Activated naive CD8-positive, alpha-beta T cell (primary cell): ENCODE measurements around the gene ZSWIM8.
"Not testable (repeated sequence)": the region's sequence is repeated elsewhere in the genome, so short reads cannot be mapped to it uniquely, and the experiment has no call there.

ENCODE experiments used
- H3K27ac Mint-ChIP-seq: one replicate; pipeline ENCODE4 v1.8.0; 2021; ENCODE audit warnings: mixed read lengths
- H3K27me3 Mint-ChIP-seq: one replicate; pipeline ENCODE4 v1.8.0; 2021; ENCODE audit warnings: mixed read lengths
- H3K36me3 Mint-ChIP-seq: one replicate; pipeline ENCODE4 v1.8.0; 2021; ENCODE audit warnings: mixed read lengths
- H3K4me1 Mint-ChIP-seq: one replicate; pipeline ENCODE4 v1.8.0; 2021; ENCODE audit warnings: low read depth, mixed read lengths
- H3K4me3 Mint-ChIP-seq: one replicate; pipeline ENCODE4 v1.8.0; 2021; ENCODE audit warnings: mild to moderate bottlenecking, mixed read lengths
- H3K9me3 Mint-ChIP-seq: one replicate; pipeline ENCODE4 v1.8.0; 2021; ENCODE audit warnings: low read depth, mixed read lengths

The ZSWIM8 gene, protein sequence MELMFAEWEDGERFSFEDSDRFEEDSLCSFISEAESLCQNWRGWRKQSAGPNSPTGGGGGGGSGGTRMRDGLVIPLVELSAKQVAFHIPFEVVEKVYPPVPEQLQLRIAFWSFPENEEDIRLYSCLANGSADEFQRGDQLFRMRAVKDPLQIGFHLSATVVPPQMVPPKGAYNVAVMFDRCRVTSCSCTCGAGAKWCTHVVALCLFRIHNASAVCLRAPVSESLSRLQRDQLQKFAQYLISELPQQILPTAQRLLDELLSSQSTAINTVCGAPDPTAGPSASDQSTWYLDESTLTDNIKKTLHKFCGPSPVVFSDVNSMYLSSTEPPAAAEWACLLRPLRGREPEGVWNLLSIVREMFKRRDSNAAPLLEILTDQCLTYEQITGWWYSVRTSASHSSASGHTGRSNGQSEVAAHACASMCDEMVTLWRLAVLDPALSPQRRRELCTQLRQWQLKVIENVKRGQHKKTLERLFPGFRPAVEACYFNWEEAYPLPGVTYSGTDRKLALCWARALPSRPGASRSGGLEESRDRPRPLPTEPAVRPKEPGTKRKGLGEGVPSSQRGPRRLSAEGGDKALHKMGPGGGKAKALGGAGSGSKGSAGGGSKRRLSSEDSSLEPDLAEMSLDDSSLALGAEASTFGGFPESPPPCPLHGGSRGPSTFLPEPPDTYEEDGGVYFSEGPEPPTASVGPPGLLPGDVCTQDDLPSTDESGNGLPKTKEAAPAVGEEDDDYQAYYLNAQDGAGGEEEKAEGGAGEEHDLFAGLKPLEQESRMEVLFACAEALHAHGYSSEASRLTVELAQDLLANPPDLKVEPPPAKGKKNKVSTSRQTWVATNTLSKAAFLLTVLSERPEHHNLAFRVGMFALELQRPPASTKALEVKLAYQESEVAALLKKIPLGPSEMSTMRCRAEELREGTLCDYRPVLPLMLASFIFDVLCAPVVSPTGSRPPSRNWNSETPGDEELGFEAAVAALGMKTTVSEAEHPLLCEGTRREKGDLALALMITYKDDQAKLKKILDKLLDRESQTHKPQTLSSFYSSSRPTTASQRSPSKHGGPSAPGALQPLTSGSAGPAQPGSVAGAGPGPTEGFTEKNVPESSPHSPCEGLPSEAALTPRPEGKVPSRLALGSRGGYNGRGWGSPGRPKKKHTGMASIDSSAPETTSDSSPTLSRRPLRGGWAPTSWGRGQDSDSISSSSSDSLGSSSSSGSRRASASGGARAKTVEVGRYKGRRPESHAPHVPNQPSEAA (N-terminal part only)

DNA sequence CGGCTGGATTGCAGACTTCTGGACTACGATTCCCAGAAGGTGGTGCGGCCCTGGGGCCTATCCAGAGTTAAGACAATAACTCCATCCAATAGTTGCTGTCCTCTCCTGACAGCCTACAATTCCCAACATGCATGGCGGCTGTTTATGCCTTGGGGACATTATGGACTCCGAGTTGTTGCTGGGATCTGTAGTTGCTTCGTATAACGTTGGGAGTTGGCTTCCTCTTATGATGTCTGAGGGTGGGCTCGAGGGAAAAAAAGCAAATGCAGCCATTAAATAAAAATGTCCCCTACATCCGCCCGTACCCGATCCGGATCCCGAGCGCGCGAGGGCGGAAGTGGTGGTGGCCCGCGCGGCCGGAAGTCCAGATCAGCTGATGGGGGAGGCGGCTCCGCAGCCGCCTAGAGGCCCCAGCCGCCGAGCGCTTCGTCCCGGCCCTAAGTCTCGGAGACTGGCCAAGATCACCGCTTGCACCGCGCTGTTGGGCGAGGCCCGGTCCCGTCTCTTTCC is at the start of gene ZSWIM8:
TSS of gene ZSWIM8 (plus strand) at position 396 of the 510 bp plus-strand sequence. CDS start 273 bp downstream, outside the sequence.
- peak within 1 kb of the TSS; percentile 95 for H3K27ac Mint-ChIP-seq
- H3K9me3 Mint-ChIP-seq, result no peaks in the 10 kb centered on the region
- H3K36me3 Mint-ChIP-seq, result peaks cover 2% of the 10 kb centered on the region
- H3K4me1 Mint-ChIP-seq, result peaks cover 51% of the 10 kb centered on the region
- peak within 1 kb of the TSS; percentile 93 for H3K4me3 Mint-ChIP-seq
- H3K27me3 Mint-ChIP-seq, result no peaks in the 10 kb centered on the region

DNA sequence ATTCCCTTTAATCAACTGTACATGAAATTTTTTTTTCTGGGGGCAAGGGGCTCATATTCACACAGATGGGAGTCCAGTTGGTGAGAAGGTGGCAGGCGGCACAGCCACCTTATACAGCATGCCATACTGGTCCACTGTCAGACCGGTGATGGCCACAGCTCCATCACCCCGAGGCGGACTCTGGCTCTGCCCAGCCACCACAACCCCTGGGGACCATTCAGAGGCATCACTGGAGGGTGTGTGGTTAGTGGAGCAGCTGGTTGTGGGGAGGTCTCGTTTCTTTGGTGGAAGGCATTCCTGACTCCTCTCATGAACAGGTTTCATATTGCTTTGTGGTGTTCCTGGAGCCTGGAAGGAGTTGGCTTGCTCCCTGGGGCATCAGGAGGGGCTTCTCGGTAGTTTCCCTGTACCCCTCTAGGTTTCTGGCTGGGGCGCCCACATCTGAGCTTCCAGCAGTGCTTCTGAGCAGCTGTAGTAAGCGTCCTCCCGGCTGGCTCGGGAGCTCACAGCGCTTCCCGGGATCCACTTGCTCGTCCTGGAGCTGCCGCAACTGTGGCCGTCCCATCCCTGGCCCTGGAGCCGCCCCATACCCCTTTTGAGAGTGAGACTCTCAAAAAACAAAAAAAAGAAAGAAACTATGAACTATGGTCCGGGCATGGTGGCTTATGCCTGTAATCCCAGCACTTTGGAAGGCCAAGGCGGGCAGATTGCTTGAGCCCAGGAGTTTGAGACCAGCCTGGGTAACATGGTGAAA is 44.7 kb upstream of the ZSWIM8 start:
- H3K27ac Mint-ChIP-seq, H3K9me3 Mint-ChIP-seq: not testable (repeated sequence)

DNA sequence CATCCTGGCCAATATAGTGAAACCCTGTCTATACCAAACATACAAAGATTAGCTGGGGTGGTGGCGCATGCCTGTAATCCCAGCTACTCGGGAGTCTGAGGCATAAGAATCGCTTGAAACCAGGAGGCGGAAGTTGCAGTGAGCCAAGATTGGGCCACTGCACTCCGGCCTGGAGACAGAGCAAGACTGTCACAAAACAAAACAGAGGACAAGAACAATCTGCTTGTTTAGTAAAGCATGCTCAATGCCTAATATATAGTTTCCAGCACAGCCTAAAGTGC is 43.0 kb upstream of the ZSWIM8 start:
- Mint-ChIP-seq H3K4me1 (peaks cover 30% of the 10 kb centered on the region), H3K27ac (no peak overlapping the region), H3K27me3 (no peaks in the 10 kb centered on the region), H3K36me3 (peaks cover 9% of the 10 kb centered on the region), H3K4me3 (peak overlapping the region; percentile 96), H3K9me3 (no peaks in the 10 kb centered on the region)

More for the DNA sequence above, 44.7 kb upstream of the ZSWIM8 start:
- H3K4me3 Mint-ChIP-seq, H3K27me3 Mint-ChIP-seq, H3K36me3 Mint-ChIP-seq: not testable (repeated sequence)
- peaks cover 21% of the 10 kb centered on the region for H3K4me1 Mint-ChIP-seq

DNA sequence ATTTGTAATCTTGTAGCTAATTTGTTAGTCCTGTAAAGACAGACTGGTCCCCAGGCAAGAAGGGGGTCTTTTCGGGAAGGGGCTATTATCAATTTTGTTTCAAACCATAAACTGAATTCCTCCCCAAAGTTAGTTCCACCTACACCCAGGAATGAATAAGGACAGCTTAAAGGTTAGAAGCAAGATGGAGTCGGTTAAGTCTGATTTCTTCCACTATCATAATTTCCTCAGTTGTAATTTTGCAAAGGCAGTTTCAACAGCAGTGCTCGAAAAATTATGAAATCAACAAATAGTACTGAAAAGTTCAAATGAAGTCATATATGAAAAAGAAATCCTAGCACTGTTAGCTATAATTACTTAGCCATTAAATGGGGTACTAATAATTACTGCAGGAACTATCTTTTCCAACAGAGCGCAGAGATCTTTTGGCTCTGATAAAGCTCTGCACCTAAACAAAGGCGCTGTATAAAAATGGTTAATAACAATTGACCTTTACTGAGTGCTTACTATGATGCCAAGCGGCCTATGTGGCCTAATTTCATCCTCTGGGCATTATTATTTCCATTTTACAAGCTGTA is 42.0 kb upstream of the ZSWIM8 start:
- Mint-ChIP-seq H3K9me3 (no peaks in the 10 kb centered on the region), H3K4me1 (peaks cover 31% of the 10 kb centered on the region), H3K27ac (peak overlapping the region; percentile 100), H3K36me3 (peaks cover 9% of the 10 kb centered on the region), H3K27me3 (no peaks in the 10 kb centered on the region), H3K4me3 (peak overlapping the region; percentile 96)

DNA sequence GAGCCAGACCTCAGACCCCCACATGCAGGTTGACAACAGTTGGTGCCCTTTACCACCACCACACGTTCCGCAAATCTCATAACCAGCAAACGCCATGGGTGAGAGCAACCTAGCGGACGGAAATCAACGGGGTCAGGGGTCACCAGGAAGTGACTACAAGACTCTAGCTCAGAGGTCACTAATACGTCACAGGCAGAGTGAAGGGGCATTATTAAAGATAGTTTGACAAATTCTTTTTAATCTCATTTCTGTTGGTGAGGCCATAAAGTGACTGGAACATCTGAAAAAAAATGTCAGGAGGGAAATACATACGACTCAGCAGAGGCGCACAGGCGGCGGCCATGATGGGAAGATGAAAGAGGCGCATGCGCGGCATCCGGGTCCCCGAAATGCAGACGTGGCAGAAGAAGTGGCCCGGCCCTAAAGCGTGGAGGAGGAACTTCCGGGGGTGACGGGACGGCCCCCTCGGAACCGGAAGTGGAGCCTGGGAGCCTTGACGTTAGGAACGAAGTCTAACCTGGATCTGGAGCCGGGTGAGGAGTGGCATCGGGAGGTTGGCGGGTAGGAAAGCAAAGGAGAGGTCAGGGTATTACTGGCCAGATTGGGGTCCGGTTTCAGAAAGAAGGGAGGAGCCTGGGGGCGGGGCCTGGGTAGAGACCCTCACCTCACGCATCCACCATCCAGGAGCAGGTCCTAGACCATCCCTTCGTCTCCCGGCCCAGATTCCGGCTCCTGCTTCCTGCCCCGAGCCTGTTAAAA is 41.3 kb upstream of the ZSWIM8 start, which contains the start of gene SEC24C:
TSS of gene SEC24C (plus strand) at position 468 of the 759 bp plus-strand sequence. CDS start 2,461 bp downstream, outside the sequence.
- Mint-ChIP-seq H3K27me3 (no peaks in the 10 kb centered on the region), H3K27ac (peak within 1 kb of the TSS; percentile 100), H3K4me3 (peak within 1 kb of the TSS; percentile 96), H3K36me3 (peaks cover 11% of the 10 kb centered on the region), H3K9me3 (no peaks in the 10 kb centered on the region), H3K4me1 (peaks cover 33% of the 10 kb centered on the region)

DNA sequence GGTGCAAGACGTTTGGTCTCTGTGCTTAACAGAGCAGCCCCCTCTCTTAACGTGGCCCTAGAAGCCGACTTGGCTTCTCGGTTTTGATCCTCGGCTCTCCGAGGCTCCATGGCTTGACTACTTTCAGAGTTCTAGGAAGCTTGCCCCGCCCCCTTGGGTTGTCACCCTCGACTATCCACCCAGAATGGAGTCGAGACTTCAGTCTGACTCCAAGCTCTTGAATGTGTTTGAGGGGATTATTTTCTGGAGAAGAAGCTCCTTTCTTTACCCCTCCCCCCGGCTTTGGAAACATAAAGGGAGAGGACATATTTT is 40.8 kb upstream of the ZSWIM8 start:
- Mint-ChIP-seq H3K4me3 (peak overlapping the region; percentile 96), H3K27ac (peak overlapping the region; percentile 100), H3K36me3 (peaks cover 13% of the 10 kb centered on the region), H3K9me3 (no peaks in the 10 kb centered on the region), H3K27me3 (no peaks in the 10 kb centered on the region), H3K4me1 (peaks cover 38% of the 10 kb centered on the region)

DNA sequence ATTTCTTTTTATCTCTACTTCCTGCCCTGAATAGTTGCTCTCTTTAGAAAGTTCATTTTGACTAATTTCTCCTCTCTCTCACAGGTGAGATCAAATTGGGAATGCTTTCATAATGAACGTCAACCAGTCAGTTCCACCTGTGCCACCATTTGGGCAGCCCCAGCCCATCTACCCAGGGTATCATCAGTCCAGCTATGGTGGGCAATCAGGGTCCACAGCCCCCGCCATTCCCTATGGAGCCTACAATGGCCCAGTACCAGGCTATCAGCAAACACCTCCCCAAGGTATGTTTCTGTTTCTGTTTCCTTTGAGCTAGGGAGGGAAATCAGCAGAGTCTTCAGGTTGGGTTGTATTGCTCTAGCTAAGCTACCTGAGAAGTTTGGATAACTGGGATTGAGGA is 38.7 kb upstream of the ZSWIM8 start:
- H3K27me3 Mint-ChIP-seq, result no peaks in the 10 kb centered on the region
- peaks cover 48% of the 10 kb centered on the region for H3K4me1 Mint-ChIP-seq
- H3K36me3 Mint-ChIP-seq, result peaks cover 15% of the 10 kb centered on the region
- H3K4me3 Mint-ChIP-seq, result peak overlapping the region; percentile 74
- H3K27ac Mint-ChIP-seq, result peak overlapping the region; percentile 75
- H3K9me3 Mint-ChIP-seq, result no peaks in the 10 kb centered on the region

DNA sequence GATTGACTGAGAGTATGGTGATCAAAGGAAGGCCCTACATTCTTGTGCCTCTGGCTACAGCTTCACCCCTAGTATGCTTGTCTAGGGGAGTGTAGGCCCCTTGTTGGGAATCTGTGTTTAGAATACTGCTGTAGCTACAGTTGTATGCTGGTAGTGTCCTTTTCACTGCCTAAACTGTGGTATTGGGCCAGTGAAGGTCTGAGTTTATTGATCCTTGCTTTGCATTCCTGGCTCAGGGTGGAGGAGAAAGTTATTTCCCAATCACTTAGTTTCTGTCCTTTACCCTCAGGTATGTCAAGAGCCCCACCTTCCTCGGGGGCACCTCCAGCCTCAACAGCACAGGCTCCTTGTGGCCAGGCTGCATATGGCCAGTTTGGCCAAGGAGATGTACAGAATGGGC is 34.6 kb upstream of the ZSWIM8 start:
- Mint-ChIP-seq H3K27ac (no peak overlapping the region), H3K4me3 (no peak overlapping the region), H3K9me3 (no peaks in the 10 kb centered on the region), H3K27me3 (no peaks in the 10 kb centered on the region), H3K36me3 (peaks cover 14% of the 10 kb centered on the region), H3K4me1 (peaks cover 28% of the 10 kb centered on the region)

DNA sequence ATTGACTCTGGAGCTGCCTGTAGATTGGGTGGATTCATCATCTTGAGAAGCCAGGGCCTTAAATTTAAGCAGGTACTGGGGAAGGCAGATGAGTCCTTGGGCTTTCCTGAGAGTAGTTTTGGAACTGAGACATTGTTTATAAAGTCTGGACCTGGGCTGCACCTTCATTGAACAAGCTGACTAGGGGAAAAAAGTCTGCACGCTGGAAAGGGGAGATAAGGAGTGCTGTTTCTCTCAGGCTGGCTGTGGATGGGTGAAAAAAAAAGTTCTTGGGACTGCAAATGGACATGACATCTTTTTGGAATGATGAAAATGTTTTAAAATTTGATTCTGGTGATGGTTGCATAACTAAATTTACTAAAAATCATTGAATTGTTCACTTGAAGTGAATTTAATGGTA is 29.2 kb upstream of the ZSWIM8 start:
- H3K9me3 Mint-ChIP-seq, result no peaks in the 10 kb centered on the region
- H3K27ac Mint-ChIP-seq, result no peak overlapping the region
- peaks cover 32% of the 10 kb centered on the region for H3K4me1 Mint-ChIP-seq
- H3K4me3 Mint-ChIP-seq, result no peak overlapping the region
- H3K27me3 Mint-ChIP-seq, result no peaks in the 10 kb centered on the region
- H3K36me3 Mint-ChIP-seq, result peaks cover 2% of the 10 kb centered on the region

DNA sequence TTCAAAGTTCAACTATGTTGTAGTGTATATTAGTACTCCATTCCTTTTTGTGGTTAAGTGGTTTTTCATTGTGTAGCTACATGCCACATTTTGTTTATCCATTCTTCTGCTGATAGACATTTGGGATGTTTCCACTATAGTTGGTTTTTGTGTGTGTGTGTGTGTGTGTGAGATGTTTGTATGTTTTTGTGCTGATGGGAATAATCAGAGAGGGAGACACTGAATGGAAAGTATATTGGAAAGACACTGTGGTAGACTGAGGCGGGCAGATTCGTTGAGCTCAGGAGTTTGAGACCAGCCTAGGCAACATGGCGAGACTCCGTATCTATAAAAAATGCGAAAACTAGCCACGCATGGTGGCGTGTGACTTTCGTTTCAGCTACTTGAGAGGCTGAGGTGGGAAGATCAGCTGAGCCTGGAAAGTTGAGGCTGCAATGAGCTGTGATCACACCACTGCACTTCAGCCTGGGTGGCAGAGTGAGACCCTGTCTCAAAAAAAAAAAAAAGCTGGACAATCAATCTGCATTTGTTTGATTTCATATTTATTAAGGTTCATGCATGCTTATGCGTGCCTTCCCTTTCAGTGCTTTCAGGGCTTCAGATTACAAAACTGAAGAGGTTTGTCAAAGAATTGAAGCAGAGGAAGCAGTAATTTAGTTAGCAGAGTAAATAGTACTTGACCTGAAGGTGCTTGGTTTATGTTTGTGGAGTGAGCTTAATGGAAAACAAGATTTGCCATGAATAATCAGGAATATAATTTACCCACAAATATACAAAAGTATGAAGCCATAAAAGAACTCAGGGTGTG is 26.5 kb upstream of the ZSWIM8 start:
- Mint-ChIP-seq H3K27ac (peak overlapping the region; percentile 76), H3K36me3 (no peaks in the 10 kb centered on the region), H3K27me3 (no peaks in the 10 kb centered on the region), H3K9me3 (no peaks in the 10 kb centered on the region), H3K4me3 (no peak overlapping the region), H3K4me1 (peaks cover 35% of the 10 kb centered on the region)

DNA sequence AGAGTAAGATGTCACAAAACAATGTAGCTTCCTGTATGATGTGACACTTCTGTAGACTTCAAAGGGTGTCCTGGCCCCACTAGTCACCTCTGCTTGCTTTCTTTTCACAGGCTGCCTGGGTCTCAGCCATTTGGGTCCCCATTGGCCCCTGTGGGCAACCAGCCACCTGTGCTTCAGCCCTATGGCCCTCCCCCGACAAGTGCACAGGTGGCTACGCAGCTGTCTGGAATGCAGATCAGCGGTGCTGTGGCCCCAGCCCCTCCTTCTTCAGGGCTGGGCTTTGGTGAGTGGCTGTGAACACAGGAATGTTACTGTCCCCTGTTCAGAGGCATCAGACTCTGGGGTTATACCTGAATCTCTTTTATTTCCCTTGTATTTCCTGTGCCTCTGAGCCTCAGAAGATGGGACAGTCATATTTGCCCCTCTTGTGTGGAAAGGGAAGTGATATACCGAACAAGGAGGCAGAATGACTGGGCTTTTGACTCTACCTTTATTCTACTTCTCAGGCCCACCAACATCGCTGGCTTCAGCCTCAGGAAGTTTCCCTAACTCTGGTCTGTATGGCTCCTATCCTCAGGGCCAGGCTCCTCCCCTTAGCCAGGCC is 25.8 kb upstream of the ZSWIM8 start:
- no peak overlapping the region for H3K4me3 Mint-ChIP-seq

DNA sequence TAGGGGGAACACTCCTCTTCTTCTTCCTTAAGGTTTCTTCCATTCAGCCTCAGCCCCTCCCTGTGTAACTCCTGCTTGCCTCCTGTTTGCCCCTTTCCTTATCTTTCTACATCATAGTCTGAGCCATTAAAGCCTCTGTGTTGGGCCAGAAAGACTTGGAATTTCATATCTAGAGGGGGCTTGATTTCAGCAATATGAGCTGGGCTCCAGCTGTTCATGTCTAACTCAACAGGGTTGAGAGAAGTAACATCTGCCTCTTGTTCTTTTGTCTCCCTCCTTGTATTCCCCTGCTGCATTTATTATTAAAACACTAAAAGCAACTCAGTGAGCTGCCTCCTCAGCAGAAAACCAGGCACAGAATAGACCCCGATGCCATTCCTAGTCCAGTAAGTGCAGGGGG is 23.6 kb upstream of the ZSWIM8 start:
- Mint-ChIP-seq H3K4me1 (peaks cover 32% of the 10 kb centered on the region), H3K9me3 (no peaks in the 10 kb centered on the region), H3K4me3 (no peak overlapping the region), H3K27me3 (no peaks in the 10 kb centered on the region), H3K36me3 (no peaks in the 10 kb centered on the region), H3K27ac (no peak overlapping the region)

More for the DNA sequence above, 25.8 kb upstream of the ZSWIM8 start:
- Mint-ChIP-seq H3K27ac (peak overlapping the region; percentile 76), H3K36me3 (no peaks in the 10 kb centered on the region), H3K9me3 (no peaks in the 10 kb centered on the region), H3K27me3 (no peaks in the 10 kb centered on the region), H3K4me1 (peaks cover 35% of the 10 kb centered on the region)
